IMR-90 (cell line): ENCODE data around the gene PSMB1. TPM values are rescaled to one million over a fixed set of nuclear protein-coding genes. Genes with fewer than 3 reads are reported as not detected.

Experiments used
- ATAC-seq: fragments of 200-7000 bp; cut with Tn5 transposase; 2 replicates; pipeline ENCODE4 v1.9.1; 2020; ENCODE audit warnings: low read depth, mild to moderate bottlenecking, moderate library complexity
- BruUV-seq: library from RNA; stranded (reverse); fragments of 400-500 nt; replicated peaks from 2 replicates; lab custom pipeline; 2021; lab: Mats Ljungman, UMichigan
- CTCF ChIA-PET: fragments of 300-600 bp; formaldehyde crosslinking; extraction: SDS; loops from one replicate; lab custom pipeline; 2021; ENCODE audit warnings: antibody characterized with exemption; lab: Yijun Ruan, JAX
- POLR2A ChIA-PET: fragments of 300-600 bp; sonication (Branson Sonifier 250); formaldehyde crosslinking; loops from one replicate; lab custom pipeline; 2022; ENCODE audit warnings: antibody characterized with exemption; ENCODE audit not compliant: unreplicated experiment; lab: Charles Lee
- DNase-seq: peaks from one replicate; pipeline ENCODE4 v3.0.0; 2013
- H2AFZ ChIP-seq: replicated peaks from 2 replicates; pipeline ENCODE3; 2013; ENCODE audit warnings: low read length, mild to moderate bottlenecking; ENCODE audit not compliant: poor library complexity
- H2AK5ac ChIP-seq: 2 replicates; pipeline ENCODE4 v1.6.1; 2013; ENCODE audit warnings: low read depth, low read length, inconsistent platforms
- H2AK9ac ChIP-seq: replicated peaks from 2 replicates; pipeline ENCODE3; 2013; ENCODE audit warnings: mild to moderate bottlenecking, low read depth, low read length, moderate library complexity; ENCODE audit not compliant: poor library complexity
- H2BK120ac ChIP-seq: 2 replicates; pipeline ENCODE4 v1.6.1; 2013; ENCODE audit warnings: low read depth, low read length, inconsistent platforms
- H2BK15ac ChIP-seq: 3 replicates; pipeline ENCODE4 v1.6.1; 2013; ENCODE audit warnings: low read depth, low read length, inconsistent platforms
- H2BK20ac ChIP-seq: 2 replicates; pipeline ENCODE4 v1.6.1; 2013; ENCODE audit warnings: low read depth, mild to moderate bottlenecking, inconsistent platforms, low read length, moderate library complexity
- H2BK5ac ChIP-seq: 2 replicates; pipeline ENCODE4 v1.6.1; 2013; ENCODE audit warnings: mild to moderate bottlenecking, low read depth, low read length, inconsistent platforms; ENCODE audit not compliant: poor library complexity, severe bottlenecking
- H3K14ac ChIP-seq: replicated peaks from 2 replicates; pipeline ENCODE4 v1.6.1; 2013; ENCODE audit warnings: low read depth, low read length, inconsistent platforms
- H3K18ac ChIP-seq: 2 replicates; pipeline ENCODE4 v1.6.1; 2013; ENCODE audit warnings: low read depth, low read length, control low read depth
- H3K23ac ChIP-seq: 2 replicates; pipeline ENCODE4 v1.6.1; 2013; ENCODE audit warnings: low read depth, low read length, inconsistent platforms
- H3K27ac ChIP-seq: 2 replicates; pipeline ENCODE4 v1.5.1; 2013; ENCODE audit warnings: mild to moderate bottlenecking, control low read depth, low read length; ENCODE audit not compliant: insufficient read depth
- H3K27me3 ChIP-seq: 2 replicates; pipeline ENCODE4 v1.6.1; 2013; ENCODE audit warnings: low read length; ENCODE audit not compliant: control insufficient read depth, insufficient read depth
- H3K36me3 ChIP-seq: 2 replicates; pipeline ENCODE4 v1.6.1; 2013; ENCODE audit warnings: low read length, mixed read lengths; ENCODE audit not compliant: control insufficient read depth, insufficient read depth
- H3K4ac ChIP-seq: 2 replicates; pipeline ENCODE4 v1.6.1; 2013; ENCODE audit warnings: low read depth, low read length, inconsistent platforms
- H3K4me1 ChIP-seq: 2 replicates; pipeline ENCODE4 v1.6.1; 2013; ENCODE audit warnings: low read length, mixed read lengths; ENCODE audit not compliant: control insufficient read depth, insufficient read depth
- H3K4me2 ChIP-seq: 2 replicates; pipeline ENCODE4 v1.6.1; 2013; ENCODE audit warnings: low read depth, mild to moderate bottlenecking, control low read depth, low read length, moderate library complexity
- H3K4me3 ChIP-seq: 2 replicates; pipeline ENCODE4 v1.5.1; 2013; ENCODE audit warnings: low read depth, mild to moderate bottlenecking, control low read depth, low read length, moderate library complexity; ENCODE audit not compliant: insufficient read depth
- H3K56ac ChIP-seq: 2 replicates; pipeline ENCODE4 v1.6.1; 2013; ENCODE audit warnings: low read length, inconsistent platforms; ENCODE audit not compliant: insufficient read depth; ENCODE audit errors: extremely low read depth
- H3K79me1 ChIP-seq, 2 experiments: 2 replicates each; pipeline ENCODE4 v1.6.1; 2013; ENCODE audit warnings: low read length in 2 of 2, inconsistent platforms in 1 of 2, low read depth in 1 of 2
- H3K9ac ChIP-seq: 2 replicates; pipeline ENCODE4 v1.6.1; 2013; ENCODE audit warnings: low read depth, low read length, control low read depth
- H3K9me1 ChIP-seq: 2 replicates; pipeline ENCODE4 v1.6.1; 2013; ENCODE audit warnings: low read length, inconsistent platforms; ENCODE audit not compliant: insufficient read depth
- H3K9me3 ChIP-seq: 2 replicates; pipeline ENCODE4 v1.6.1; 2013; ENCODE audit warnings: low read length; ENCODE audit not compliant: control insufficient read depth, insufficient read depth
- H4K20me1 ChIP-seq: 2 replicates; pipeline ENCODE4 v1.6.1; 2013; ENCODE audit warnings: low read length, inconsistent platforms; ENCODE audit not compliant: insufficient read depth
- H4K5ac ChIP-seq: 2 replicates; pipeline ENCODE4 v1.6.1; 2013; ENCODE audit warnings: mild to moderate bottlenecking, low read depth, low read length, control low read depth
- H4K8ac ChIP-seq, 2 experiments: 2 replicates each; pipeline ENCODE4 v1.6.1; 2013; ENCODE audit warnings: low read depth in 2 of 2, low read length in 2 of 2, control low read depth in 1 of 2, inconsistent platforms in 1 of 2
- H4K91ac ChIP-seq: 2 replicates; pipeline ENCODE4 v1.6.1; 2013; ENCODE audit warnings: low read depth, low read length, inconsistent platforms; ENCODE audit not compliant: insufficient read depth
- BHLHE40 ChIP-seq: fragments of 150-350 bp; IDR thresholded peaks from 2 replicates; pipeline ENCODE4 v1.6.1; 2016; ENCODE audit warnings: mild to moderate bottlenecking, low read depth, low read length
- CEBPB ChIP-seq: IDR thresholded peaks from 2 replicates; pipeline ENCODE4 v1.6.1; 2012; ENCODE audit warnings: low read depth, low read length, improper control_type of control experiment
- CHD1 ChIP-seq: IDR thresholded peaks from 2 replicates; pipeline ENCODE4 v1.6.1; 2012; ENCODE audit warnings: low read depth, low read length, improper control_type of control experiment
- FOS ChIP-seq: fragments of 150-350 bp; IDR thresholded peaks from 2 replicates; pipeline ENCODE4 v1.6.1; 2016; ENCODE audit warnings: low read depth, low read length
- MAFK ChIP-seq: IDR thresholded peaks from 2 replicates; pipeline ENCODE4 v1.6.1; 2012; ENCODE audit warnings: low read depth, low read length, improper control_type of control experiment
- MAZ ChIP-seq: IDR thresholded peaks from 2 replicates; pipeline ENCODE4 v1.6.1; 2012; ENCODE audit warnings: low read depth, mild to moderate bottlenecking, low read length, improper control_type of control experiment, moderate library complexity, borderline replicate concordance
- MXI1 ChIP-seq: IDR thresholded peaks from 2 replicates; pipeline ENCODE4 v1.6.1; 2012; ENCODE audit warnings: low read depth, mild to moderate bottlenecking, low read length, moderate library complexity, borderline replicate concordance
- NFE2L2 ChIP-seq: fragments of 150-350 bp; IDR thresholded peaks from 2 replicates; pipeline ENCODE4 v1.6.1; 2016; ENCODE audit warnings: low read depth, mild to moderate bottlenecking, low read length
- POLR2A ChIP-seq: IDR thresholded peaks from 2 replicates; pipeline ENCODE4 v1.6.1; 2012; ENCODE audit warnings: mild to moderate bottlenecking, low read depth, low read length
- RAD21 ChIP-seq: IDR thresholded peaks from 2 replicates; pipeline ENCODE4 v1.6.1; 2012; ENCODE audit warnings: low read length, improper control_type of control experiment
- RCOR1 ChIP-seq: IDR thresholded peaks from 2 replicates; pipeline ENCODE4 v1.6.1; 2012; ENCODE audit warnings: mild to moderate bottlenecking, low read length, improper control_type of control experiment; ENCODE audit not compliant: insufficient replicate concordance
- RFX5 ChIP-seq: IDR thresholded peaks from 2 replicates; pipeline ENCODE4 v1.8.0; 2012; ENCODE audit warnings: low read depth, mild to moderate bottlenecking, low read length, moderate library complexity
- SMC3 ChIP-seq: fragments of 150-350 bp; IDR thresholded peaks from 2 replicates; pipeline ENCODE4 v1.6.1; 2016; ENCODE audit warnings: low read depth, mild to moderate bottlenecking, antibody characterized with exemption, low read length, moderate library complexity
- WGBS, 2 experiments: methylation state at CpG; one replicate each; pipeline versions ENCODE4 v1.1.5 to v1.1.7; 2013; ENCODE audit warnings: missing lambda C conversion rate in 2 of 2; ENCODE audit not compliant: insufficient read length in 1 of 2; ENCODE audit errors: extremely low coverage in 2 of 2; 5-methylcytosine and 5-hydroxymethylcytosine counted together
- dilution Hi-C: fragments of 300-500 bp; cut with HindIII; formaldehyde crosslinking; loops from one replicate; pipeline ENCODE4 v1.14.3; 2018; ENCODE audit warnings: low sequenced_read_pairs; ENCODE audit not compliant: unreplicated experiment
- in situ Hi-C: fragments of 300-500 bp; cut with MboI; formaldehyde crosslinking; loops from 3 replicates; pipeline ENCODE4 v1.14.3; 2019; ENCODE audit warnings: low sequenced_read_pairs, inconsistent platforms, mixed read lengths
- intact Hi-C: fragments of 100-400 bp; cut with micrococcal nuclease; formaldehyde crosslinking; loops from 2 replicates; pipeline ENCODE4 v1.10.0; 2022
- polyA plus RNA-seq, 3 experiments: library from polyadenylated mRNA; depleted of rRNA; stranded (reverse); fragments of >200 nt; gene quantifications; 2 replicates each; pipeline ENCODE4 v1.2.3, GENCODE V29; 2012; ENCODE audit warnings: low replicate concordance in 1 of 3
- total RNA-seq: library from RNA; depleted of rRNA; stranded (reverse); fragments of >200 nt; gene quantifications from 2 replicates; pipeline ENCODE4 v1.2.3, GENCODE V29; 2012
- TF ChIP-seq, protein P1 (sequence below): fragments of 150-350 bp; IDR thresholded peaks from 2 replicates; pipeline ENCODE4 v1.6.1; 2017; ENCODE audit warnings: mild to moderate bottlenecking, antibody characterized with exemption, low read length, low read depth
- TF ChIP-seq, protein P2 (sequence below): conservative IDR thresholded peaks from 2 replicates; pipeline ENCODE4 v1.5.1; 2012; ENCODE audit warnings: mild to moderate bottlenecking, low read depth, low read length, improper control_type of control experiment
- TF ChIP-seq, protein P3 (sequence below): fragments of 150-350 bp; IDR thresholded peaks from 2 replicates; pipeline ENCODE4 v1.6.1; 2016; ENCODE audit warnings: low read depth, mild to moderate bottlenecking, low read length, moderate library complexity, borderline replicate concordance

PSMB1 gene
- total and polyA plus RNA-seq, 2 of the 4 experiments (the other 2 are of a cell fraction): 450 to 508 TPM

DNA sequence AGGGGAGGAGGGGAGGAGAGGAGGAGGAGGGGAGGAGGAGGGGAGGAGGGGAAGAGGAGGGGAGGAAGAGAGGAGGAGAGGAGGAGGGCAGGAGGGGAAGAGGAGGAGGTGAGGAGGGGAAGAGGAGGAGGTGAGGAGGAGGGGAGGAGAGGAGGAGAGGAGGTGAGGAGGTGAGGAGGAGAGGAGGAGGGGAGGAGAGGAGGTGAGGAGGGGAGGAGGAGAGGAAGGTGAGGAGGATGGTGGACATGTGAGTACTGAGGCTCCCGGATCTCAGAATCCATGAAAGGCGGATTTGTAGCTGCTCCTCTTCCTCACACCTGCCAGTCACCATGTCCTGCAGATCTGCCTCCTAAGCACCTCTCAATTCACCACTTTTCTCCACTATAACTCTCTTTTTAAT, 59.8 kb downstream of the PSMB1 start:
- Histone ChIP-seq H2BK15ac (no peak overlapping the region), H3K9me1 (no peaks in the 10 kb centered on the region), H4K91ac (no peak overlapping the region), H2AK5ac (no peak overlapping the region), H4K8ac (no peak overlapping the region), H3K9me3 (no peaks in the 10 kb centered on the region; the same call in 1 of the 2 replicates), H3K27me3 (peaks cover 8% of the 10 kb centered on the region; the same call in 1 of the 2 replicates), H2BK5ac (no peak overlapping the region), H3K9ac (no peak overlapping the region), H4K5ac (no peak overlapping the region), H3K18ac (no peak overlapping the region), H4K20me1 (no peaks in the 10 kb centered on the region), H3K4ac (no peak overlapping the region), H3K14ac (no peak overlapping the region), H3K23ac (no peak overlapping the region), H2BK20ac (no peak overlapping the region), H2AK9ac (no peak overlapping the region), H3K4me2 (no peak overlapping the region), H3K36me3 (no peaks in the 10 kb centered on the region), H3K56ac (no peak overlapping the region), H3K4me3 (no peak overlapping the region), H3K4me1 (no peaks in the 10 kb centered on the region), H2AFZ (no peak overlapping the region), H3K79me1 (no peaks in the 10 kb centered on the region), H3K27ac (no peak overlapping the region), H2BK120ac (no peak overlapping the region)
- CTCF ChIA-PET: no interaction called here
- dilution Hi-C loops (no loop called here), intact Hi-C loops (no loop called here), in situ Hi-C loops (no loop called here)
- DNase-seq: no peak
- TF ChIP-seq MAZ (no peak), NFE2L2 (no peak), RFX5 (no peak), MAFK (no peak), RCOR1 (no peak), CEBPB (no peak), RAD21 (no peak), MXI1 (no peak), SMC3 (no peak), POLR2A (no peak), FOS (no peak), CHD1 (no peak), BHLHE40 (no peak)
- TF ChIP-seq, protein P1, sequence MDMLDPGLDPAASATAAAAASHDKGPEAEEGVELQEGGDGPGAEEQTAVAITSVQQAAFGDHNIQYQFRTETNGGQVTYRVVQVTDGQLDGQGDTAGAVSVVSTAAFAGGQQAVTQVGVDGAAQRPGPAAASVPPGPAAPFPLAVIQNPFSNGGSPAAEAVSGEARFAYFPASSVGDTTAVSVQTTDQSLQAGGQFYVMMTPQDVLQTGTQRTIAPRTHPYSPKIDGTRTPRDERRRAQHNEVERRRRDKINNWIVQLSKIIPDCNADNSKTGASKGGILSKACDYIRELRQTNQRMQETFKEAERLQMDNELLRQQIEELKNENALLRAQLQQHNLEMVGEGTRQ: no peak
- TF ChIP-seq, protein P2, sequence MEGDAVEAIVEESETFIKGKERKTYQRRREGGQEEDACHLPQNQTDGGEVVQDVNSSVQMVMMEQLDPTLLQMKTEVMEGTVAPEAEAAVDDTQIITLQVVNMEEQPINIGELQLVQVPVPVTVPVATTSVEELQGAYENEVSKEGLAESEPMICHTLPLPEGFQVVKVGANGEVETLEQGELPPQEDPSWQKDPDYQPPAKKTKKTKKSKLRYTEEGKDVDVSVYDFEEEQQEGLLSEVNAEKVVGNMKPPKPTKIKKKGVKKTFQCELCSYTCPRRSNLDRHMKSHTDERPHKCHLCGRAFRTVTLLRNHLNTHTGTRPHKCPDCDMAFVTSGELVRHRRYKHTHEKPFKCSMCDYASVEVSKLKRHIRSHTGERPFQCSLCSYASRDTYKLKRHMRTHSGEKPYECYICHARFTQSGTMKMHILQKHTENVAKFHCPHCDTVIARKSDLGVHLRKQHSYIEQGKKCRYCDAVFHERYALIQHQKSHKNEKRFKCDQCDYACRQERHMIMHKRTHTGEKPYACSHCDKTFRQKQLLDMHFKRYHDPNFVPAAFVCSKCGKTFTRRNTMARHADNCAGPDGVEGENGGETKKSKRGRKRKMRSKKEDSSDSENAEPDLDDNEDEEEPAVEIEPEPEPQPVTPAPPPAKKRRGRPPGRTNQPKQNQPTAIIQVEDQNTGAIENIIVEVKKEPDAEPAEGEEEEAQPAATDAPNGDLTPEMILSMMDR: no peak
- TF ChIP-seq, protein P3, sequence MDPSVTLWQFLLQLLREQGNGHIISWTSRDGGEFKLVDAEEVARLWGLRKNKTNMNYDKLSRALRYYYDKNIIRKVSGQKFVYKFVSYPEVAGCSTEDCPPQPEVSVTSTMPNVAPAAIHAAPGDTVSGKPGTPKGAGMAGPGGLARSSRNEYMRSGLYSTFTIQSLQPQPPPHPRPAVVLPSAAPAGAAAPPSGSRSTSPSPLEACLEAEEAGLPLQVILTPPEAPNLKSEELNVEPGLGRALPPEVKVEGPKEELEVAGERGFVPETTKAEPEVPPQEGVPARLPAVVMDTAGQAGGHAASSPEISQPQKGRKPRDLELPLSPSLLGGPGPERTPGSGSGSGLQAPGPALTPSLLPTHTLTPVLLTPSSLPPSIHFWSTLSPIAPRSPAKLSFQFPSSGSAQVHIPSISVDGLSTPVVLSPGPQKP: no peak
- POLR2A ChIA-PET: no interaction called here
- WGBS, 2 experiments: no CpG with 5 or more reads among the region's 2 CpGs
- no peak for ATAC-seq
- BruUV-seq: no TSS peak
